Measurements from ENCODE around the gene HOXA5. TPM values are rescaled to one million over a fixed set of nuclear protein-coding genes. Genes with fewer than 3 reads are reported as not detected.

HOXA5 gene
- total and polyA plus RNA-seq, 2 of the 8 experiments (the other 6 are each of a cell fraction or from before 2014, with no cell fraction given) = not detected

GRCh38 chr7:27091105-27091504 lies 52.4 kb downstream of the HOXA5 start (continued):
- TF ChIP-seq CHD7 (IDR thresholded peaks at IDR 0.05; ENCODE audit: insufficient replicate concordance, low read length) (no peak), SIRT6 (IDR thresholded peaks at IDR 0.05; ENCODE audit: low read length) (no peak), GABPA (IDR thresholded peaks at IDR 0.05; ENCODE audit: borderline replicate concordance, insufficient read depth, low read length) (no peak), RXRA (IDR thresholded peaks at IDR 0.05; ENCODE audit: insufficient read depth, low read depth, low read length) (no peak), KDM4A (IDR thresholded peaks at IDR 0.05; ENCODE audit: low read depth, low read length, severe bottlenecking) (no peak), RAD21 (IDR thresholded peaks at IDR 0.05 in 1 of 2, conservative IDR thresholded peaks at IDR 0.05 in 1 of 2; ENCODE audit: low read depth in 2 of 2, low read length in 2 of 2) (no peak), CTCF (IDR thresholded peaks at IDR 0.05; ENCODE audit: control extremely low read depth in 1 of 3, insufficient read depth in 1 of 3, low read depth in 1 of 3, low read length in 3 of 3) (no peak)
- TF ChIP-seq, protein P1, sequence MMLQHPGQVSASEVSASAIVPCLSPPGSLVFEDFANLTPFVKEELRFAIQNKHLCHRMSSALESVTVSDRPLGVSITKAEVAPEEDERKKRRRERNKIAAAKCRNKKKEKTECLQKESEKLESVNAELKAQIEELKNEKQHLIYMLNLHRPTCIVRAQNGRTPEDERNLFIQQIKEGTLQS (IDR thresholded peaks at IDR 0.05; ENCODE audit: insufficient read depth, low read depth, low read length) = no peak
